NCI-H460 (cell line): Measurements from ENCODE around the gene PAK2. TPM values are rescaled to one million over a fixed set of nuclear protein-coding genes. Genes with fewer than 3 reads are reported as not detected.
"Not testable (repeated sequence)": the region's sequence is repeated elsewhere in the genome, so short reads cannot be mapped to it uniquely, and the experiment has no call there.

ENCODE experiments used
- DNase-seq: peaks from one replicate; pipeline ENCODE4 v3.0.0-alpha.2; 2016; ENCODE audit warnings: low read depth; ENCODE audit errors: extremely low read depth
- small RNA-seq, 2 experiments: library from RNA; depleted of rRNA; stranded (forward); fragments of <200 nt; gene quantifications; one replicate each; pipeline ENCODE3, GENCODE V24; 2014
- total RNA-seq: library from RNA; depleted of rRNA; stranded (reverse); fragments of >200 nt; shearing (Covaris generic); gene quantifications from 2 replicates; pipeline ENCODE4 v1.2.3, GENCODE V29; 2014; rRNA removed

Gene PAK2
- total RNA-seq, 1 experiment from 2014 or later = 41.6 TPM

- DNase-seq = not testable (repeated sequence)
These were observed 99.7 kb downstream of the PAK2 start for GRCh38 chr3:196839351-196839750.

GRCh38 chr3:196842567-196843434, 103.1 kb downstream of the PAK2 start:
- no peak for DNase-seq

- DNase-seq = no peak
These were observed 103.9 kb downstream of the PAK2 start for GRCh38 chr3:196843435-196844110.

- not testable (repeated sequence) for DNase-seq
These were observed 104.9 kb downstream of the PAK2 start for GRCh38 chr3:196844235-196845219.

GRCh38 chr3:196848375-196848774, 108.7 kb downstream of the PAK2 start:
- DNase-seq = not testable (repeated sequence)

GRCh38 chr3:196849180-196849741, 109.6 kb downstream of the PAK2 start:
- no peak for DNase-seq

GRCh38 chr3:196863000-196863399, 123.3 kb downstream of the PAK2 start:
- not testable (repeated sequence) for DNase-seq

GRCh38 chr3:196867155-196867506, 127.5 kb downstream of the PAK2 start:
- no peak for DNase-seq

GRCh38 chr3:196867507-196868296, 128.0 kb downstream of the PAK2 start, which contains the start of gene SENP5:
SENP5 (plus strand) TSS chr3:196867920; CDS start chr3:196885182, 17,262 bp downstream.
- DNase-seq = peak; percentile 78

- no peak for DNase-seq
These were observed 128.6 kb downstream of the PAK2 start for GRCh38 chr3:196868297-196868661.

- DNase-seq = no peak
These were observed 132.7 kb downstream of the PAK2 start for GRCh38 chr3:196872316-196872715.

- not testable (repeated sequence) for DNase-seq
These were observed 134.9 kb downstream of the PAK2 start for GRCh38 chr3:196874511-196875094.

- no peak for DNase-seq
These were observed 135.6 kb downstream of the PAK2 start for GRCh38 chr3:196875258-196875657.

Small RNA genes within 50 kb of the gene (small RNA-seq; reads per million reads assigned to genes)
- 0 to 0.02 reads per million in 2 experiments for gene RNU4-89P
- gene RNU6-42P = 0.08 to 0.18 reads per million in 2 experiments
- 0 reads per million in 2 experiments for gene RNU6-646P

Other genes with a start within 250 kb of the PAK2 start
- 9.5 and 11.7 TPM in 2 replicates for gene RNF168, start 236.1 kb upstream of the PAK2 start, total RNA-seq
- gene SMCO1, start 224.5 kb upstream of the PAK2 start, total RNA-seq = not detected in 2 replicates
- 5.8 and 9.8 TPM in 2 replicates for gene WDR53, start 171.3 kb upstream of the PAK2 start, total RNA-seq
- gene FBXO45, start 171.2 kb upstream of the PAK2 start, total RNA-seq = 21.5 and 22.0 TPM in 2 replicates
- 0.07 TPM in 1 of 2 replicates, not detected in the other for gene NRROS, start 100.2 kb upstream of the PAK2 start, total RNA-seq
- gene CEP19, start 27.6 kb upstream of the PAK2 start, total RNA-seq = 3.2 and 3.7 TPM in 2 replicates
- 25.6 and 32.0 TPM in 2 replicates for gene PIGX, start 27.5 kb upstream of the PAK2 start, total RNA-seq
- 23.5 and 24.5 TPM in 2 replicates for gene SENP5, start 128.1 kb downstream of the PAK2 start, total RNA-seq
- 43.2 and 53.8 TPM in 2 replicates for gene NCBP2, start 202.7 kb downstream of the PAK2 start, total RNA-seq
- 0.17 and 0.50 TPM in 2 replicates for gene PIGZ, start 229.0 kb downstream of the PAK2 start, total RNA-seq